Left colon (tissue), 2 donors: ENCODE measurements around the gene DDX47. TPM values are rescaled to one million over a fixed set of nuclear protein-coding genes. Genes with fewer than 3 reads are reported as not detected.
A peak's percentile ranks its signal among the peaks of the same experiment; 100 is the strongest.
"Not testable (repeated sequence)": the region's sequence is repeated elsewhere in the genome, so short reads cannot be mapped to it uniquely, and the experiment has no call there.

Experiments used
- ATAC-seq: fragments of 200-7000 bp; cut with Tn5 transposase; one replicate; pipeline ENCODE4 v1.9.1; 2020; ENCODE audit warnings: mild to moderate bottlenecking, moderate library complexity
- DNase-seq, 2 donors: peaks; one replicate each; pipeline ENCODE4 v3.0.0-alpha.2; 2020
- intact Hi-C, 2 donors: fragments of 100-400 bp; cut with DNase I in 1 of 2; cut with micrococcal nuclease in 1 of 2; formaldehyde crosslinking; loops; one replicate each; pipeline versions ENCODE4 v1.11.2 to v1.14.0; 2022; cut with DNase I, micrococcal nuclease
- total RNA-seq, 2 donors: library from RNA; stranded (reverse); fragmentation: NEBNext Ultra II Directional; extraction: Animal tissue kit (Norgen Biotek cat#: 25700); gene quantifications; one replicate each; pipeline ENCODE4 v1.2.1, GENCODE V29; 2021
- donor health status: DM: no; HTN: no; CAD: no.
- donor health status: DM: yes; HTN: yes; CAD: no.

DDX47 gene
- total RNA-seq, 2 donors from 2014 or later: 30.5 to 31.0 TPM

DNA sequence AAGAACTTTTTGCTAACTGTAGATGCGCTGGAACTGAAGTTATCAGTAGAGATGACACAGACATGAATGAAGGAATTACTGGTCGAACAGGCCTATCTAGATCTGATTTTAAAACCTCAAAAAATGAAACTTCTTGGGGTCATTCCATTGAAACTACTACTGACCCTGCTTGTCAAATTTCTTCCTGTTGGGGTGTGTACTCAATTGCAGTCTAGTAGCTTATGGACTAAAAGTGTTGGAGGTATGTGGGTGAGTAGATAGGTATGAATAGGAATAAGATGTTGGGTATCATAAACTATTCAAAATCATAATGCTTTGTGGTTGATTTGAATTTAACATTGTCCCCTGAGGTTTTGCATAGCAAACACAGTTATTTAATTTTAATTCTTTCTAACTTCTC lies 18.5 kb upstream of the DDX47 start:
- intact Hi-C loops: no loop called here
- no peak for DNase-seq
- ATAC-seq: no peak

DNA sequence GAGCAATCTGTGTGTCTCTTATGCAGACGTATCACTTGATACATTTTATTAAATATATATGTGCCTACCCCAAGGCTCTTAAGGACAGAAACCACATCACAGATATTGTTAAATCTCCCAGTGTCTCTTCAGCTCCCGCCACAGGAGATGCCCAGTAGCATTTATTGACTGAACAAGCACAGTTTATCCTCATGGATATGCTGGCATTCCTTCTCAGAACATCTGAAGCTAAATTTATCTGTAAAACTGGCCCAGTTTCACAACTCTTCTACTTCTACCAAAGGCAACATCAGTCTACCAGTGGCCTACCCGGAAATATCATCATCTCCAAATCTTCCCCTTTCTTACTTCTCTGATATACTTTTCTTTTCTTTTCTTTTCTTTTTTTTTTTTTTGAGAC lies 17.0 kb upstream of the DDX47 start:
- ATAC-seq: no peak
- DNase-seq: no peak
- intact Hi-C loops: no loop called here

DNA sequence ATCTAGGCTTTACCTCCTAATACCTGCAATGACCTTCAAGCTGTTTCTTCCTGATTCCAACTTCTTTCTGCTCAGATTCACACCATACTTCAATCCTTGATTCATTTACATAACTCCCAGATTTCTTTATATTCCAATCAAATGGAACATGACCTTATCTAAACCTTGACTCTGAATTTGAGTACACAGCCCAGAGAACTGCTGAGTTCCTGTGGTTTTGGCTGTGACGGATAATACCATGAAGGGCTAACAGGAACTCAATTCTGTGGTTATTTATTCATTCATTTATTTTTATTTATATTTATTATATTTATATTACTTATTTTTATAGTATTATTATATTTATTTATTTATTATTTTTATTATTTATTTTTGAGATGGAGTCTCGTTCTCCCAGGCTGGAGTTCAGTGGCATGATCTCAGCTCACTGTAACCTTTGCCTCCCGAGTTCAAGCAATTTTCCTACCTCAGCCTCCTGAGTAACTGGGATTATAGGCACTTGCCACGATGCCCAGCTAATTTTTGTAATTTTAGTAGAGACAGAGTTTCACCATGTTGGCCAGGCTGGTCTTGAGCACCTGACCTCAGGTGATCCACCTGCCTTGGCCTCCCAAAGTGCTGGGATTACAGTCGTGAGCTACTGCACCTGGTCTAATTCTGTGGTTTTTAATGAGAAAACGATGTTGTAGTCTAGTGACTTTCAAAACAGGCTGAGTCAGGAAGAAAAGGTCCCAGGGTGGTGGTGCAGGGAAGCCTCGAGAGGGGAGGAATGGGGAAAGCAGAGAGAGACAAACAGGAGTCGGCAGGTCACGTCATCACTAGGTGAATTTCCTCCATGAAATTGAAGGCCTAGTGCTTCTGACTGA lies 16.0 kb upstream of the DDX47 start:
- ATAC-seq: no peak
- intact Hi-C loops: no loop called here
- DNase-seq: no peak

DNA sequence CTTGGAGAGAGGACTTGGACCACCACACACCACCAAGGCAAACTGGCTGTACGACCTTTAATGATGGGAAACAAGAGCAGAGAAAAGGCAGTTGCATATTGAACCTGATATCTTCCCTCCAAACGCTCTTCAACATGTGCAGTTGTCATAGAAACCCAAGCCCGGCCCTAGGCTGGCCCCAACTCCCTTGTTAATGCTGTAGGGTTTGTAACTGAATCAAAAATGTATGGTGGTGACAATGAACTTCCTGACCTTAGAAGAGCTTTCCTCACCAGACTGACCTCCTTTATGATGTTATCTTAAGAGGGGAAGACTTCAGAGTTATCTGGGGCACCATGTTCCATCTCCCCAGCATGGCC lies 15.4 kb upstream of the DDX47 start:
- ATAC-seq: no peak
- intact Hi-C loops: no loop called here
- DNase-seq: no peak

DNA sequence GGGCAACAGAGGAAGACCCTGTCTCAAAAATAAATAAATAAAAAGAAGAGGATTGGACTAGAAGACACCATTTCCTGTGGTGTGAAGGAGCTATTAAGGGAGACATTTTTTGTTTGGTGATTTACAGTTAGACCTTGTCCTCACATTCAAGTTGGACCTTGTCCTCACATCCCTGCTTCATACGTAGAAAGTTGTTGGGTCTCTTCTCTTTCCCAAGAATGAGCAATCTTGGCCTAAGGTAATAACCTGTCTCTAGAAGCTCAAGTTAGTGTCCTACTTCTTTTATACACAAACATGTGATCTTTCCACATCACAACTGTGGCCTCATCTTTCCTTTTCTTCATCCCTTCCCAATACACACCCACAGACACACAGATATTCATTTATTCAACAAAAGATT lies 14.7 kb upstream of the DDX47 start:
- intact Hi-C loops: no loop called here
- no peak for DNase-seq

DNA sequence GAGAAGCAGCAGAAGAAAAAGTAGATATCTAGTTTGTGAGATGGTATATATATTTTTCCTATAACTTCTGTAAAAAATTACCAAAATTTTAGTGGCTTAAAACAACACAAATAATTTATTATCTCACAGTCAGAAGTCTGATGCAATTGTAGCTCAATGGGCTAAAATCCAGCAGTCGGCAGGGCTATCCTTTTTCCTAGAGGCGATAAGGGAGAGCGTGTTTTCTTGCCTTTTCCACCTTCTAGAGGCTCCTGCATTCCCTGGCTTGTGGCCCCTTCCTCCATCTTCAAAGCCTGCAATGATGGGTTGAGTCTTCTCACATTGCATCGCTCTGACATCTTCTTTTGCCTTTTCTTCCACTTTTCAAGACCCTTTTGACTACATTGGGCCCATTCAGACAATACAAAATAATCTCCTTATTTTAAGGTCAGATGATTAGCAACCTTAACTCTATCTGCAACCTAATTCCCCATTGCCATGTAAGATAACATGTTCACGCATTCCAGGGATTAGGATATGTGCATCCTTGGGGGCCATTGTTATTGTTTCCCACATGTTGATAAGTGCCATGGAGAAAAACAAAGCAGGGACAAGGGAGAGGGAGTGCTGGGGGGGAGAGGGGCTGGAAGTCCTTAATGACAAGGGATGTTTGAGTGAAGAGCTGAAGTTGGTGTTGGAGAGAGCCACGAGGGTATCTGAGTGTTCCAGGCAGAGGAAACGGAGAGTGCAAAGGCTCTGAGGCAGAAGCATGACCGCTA lies 13.8 kb upstream of the DDX47 start:
- ATAC-seq (no peak), DNase-seq (no peak)
- intact Hi-C loops: no loop called here

More for the DNA sequence above, 14.7 kb upstream of the DDX47 start:
- ATAC-seq: peak; percentile 27

DNA sequence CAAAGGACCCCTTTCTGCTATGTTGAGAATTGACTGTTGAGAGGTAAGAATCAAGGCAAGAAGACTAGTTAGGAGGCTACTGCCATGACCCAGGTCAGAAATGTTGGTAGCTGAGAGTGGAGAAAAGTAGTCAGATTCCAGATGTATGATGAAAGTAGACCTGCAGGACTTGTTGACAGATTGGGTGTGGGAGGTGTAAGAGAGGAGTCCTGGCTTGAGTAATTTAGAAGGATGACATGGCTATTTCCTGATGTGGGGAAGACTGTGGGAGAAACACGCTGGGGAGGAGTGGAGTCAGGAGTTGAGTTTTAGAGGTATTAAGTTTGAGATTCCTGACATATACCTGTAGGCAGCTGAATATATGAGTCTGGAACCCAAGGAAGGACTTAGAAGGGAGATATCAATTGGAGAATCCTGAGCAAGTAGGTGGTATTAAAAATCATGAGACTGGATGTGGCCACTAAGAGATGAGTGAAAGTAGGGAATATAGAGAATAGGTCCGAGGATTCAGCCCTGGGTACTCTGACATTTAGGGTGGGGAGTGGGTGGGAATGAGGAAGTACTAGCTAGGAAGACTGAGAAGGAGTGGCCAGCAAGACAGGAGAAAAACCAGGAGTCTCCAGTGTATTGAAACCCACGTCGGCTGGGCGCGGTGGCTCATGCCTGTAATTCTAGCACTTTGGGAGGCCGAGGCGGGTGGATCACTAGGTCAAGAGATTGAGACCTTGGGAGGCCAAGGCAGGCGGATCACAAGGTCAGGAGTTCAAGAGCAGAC lies 12.6 kb upstream of the DDX47 start:
- ATAC-seq (no peak), DNase-seq (no peak)
- intact Hi-C loops: no loop called here

DNA sequence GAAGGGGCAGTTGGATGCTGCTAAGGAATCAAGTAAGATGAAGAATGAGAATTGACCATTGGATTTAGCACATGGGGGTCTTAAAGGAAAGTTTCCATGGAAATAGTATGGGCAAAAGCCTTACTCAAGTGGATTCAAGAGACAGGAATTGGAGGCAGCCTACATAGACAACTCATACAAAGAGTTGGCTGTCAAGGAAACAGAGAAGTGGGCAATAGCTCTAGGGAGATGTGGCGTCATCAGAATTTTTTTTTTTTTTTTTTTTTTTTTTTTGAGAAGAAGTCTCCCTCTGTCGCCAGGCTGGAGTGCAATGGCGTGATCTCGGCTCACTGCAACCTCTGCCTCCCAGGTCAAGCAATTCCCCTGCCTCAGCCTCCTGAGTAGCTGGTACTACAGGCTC lies 11.5 kb upstream of the DDX47 start:
- DNase-seq, ATAC-seq, intact Hi-C loops: not testable (repeated sequence)

DNA sequence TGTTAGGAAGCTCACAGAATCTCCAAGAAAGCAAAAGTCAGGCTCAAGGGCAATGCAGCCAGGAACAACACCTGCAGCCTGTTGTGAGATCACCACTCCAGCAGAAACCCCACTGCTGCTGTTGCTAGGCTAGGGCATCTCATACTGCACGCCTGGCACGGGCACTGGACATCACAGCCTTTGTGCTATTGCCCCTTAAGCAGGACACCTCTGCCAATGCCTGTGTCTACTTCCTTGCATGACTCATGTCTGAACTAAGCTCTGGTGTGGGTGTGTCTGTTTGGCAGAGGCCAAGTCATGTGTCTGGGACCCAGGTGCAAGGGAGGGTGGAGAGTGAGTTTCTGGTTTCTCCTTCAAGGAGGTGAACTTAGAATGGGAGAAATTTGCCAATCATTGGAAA lies 10.0 kb upstream of the DDX47 start:
- ATAC-seq: peak; percentile 92
- DNase-seq: peak; percentile 79 to 94
- intact Hi-C loops: no loop called here

DNA sequence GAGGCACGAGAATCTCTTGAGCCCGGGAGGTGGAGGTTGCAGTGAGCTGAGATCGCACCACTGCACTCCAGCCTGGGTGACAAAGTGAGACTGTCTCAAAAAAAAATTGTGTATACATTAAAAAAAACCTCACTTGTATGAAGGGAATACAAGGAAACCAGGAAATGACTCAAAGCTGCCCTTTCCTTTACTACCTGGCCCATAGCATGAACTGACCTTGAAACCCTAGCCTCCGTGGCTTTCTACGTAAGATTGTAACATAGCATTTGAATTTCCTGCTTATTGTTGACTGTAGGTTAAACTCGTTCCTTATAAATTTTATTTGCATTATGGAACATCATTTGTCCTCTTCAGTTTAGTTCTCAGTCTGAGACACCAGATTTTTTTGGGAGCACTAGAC lies 9.1 kb upstream of the DDX47 start:
- intact Hi-C loops: no loop called here
- ATAC-seq (peak; percentile 78), DNase-seq (peak in 1 of 2 donors; percentile 56)

DNA sequence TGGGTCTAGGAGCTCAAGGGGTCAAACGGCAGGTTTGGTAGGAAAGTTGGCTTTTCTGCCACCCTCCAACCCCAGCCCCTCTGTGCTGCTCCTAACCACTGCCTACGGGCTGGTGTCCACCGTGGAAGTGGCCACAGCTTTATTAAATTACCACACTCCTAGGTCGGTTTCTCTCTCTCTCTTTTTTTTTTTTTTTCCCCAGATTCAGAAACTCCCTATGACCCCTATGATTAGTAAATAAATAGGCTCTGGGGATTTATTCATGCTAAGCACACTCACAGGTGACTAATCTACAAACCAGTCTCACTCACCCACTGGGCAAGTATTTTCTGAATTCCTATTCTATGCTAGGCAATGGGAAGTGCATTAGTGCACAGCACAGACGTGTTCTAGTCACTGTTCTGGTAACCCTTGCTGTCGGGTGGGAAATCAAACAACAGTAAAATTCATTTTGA lies 8.7 kb upstream of the DDX47 start:
- no peak for ATAC-seq
- no peak for DNase-seq
- intact Hi-C loops: no loop called here

DNA sequence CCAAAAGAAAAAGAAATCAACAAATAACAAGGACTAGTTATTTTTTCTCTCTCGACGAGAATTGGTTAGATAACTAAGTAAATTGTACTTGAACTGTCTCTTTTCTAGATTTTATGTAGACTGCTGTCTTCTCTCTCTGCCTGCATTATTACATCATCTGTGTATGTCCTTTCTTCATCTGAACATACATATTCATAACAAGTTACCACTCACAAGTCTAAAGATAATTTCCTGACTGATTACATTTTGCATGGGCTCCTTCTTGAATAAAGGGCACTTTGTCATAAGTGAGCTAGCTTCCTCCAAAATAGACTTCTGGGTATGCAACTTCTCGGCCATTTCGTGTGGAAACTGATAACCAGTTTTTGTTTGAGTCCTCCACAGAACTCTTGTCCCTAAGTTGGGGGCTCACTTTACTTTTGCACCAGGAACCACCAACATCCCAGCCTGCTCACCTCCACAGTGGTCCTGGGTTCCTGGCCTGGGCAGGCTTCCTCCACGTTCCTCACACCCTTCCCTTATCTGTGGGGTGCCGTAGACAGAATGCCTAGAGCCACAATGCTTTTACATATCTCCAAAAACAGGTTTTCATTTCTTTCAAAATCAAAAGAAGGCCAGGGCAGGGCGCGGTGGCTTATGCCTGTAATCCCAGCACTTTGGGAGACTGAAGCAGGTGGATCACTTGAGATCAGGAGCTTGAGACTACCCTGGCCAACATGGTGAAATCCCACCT lies 6.2 kb upstream of the DDX47 start:
- ATAC-seq (no peak), DNase-seq (no peak)
- intact Hi-C loops: no loop called here

DNA sequence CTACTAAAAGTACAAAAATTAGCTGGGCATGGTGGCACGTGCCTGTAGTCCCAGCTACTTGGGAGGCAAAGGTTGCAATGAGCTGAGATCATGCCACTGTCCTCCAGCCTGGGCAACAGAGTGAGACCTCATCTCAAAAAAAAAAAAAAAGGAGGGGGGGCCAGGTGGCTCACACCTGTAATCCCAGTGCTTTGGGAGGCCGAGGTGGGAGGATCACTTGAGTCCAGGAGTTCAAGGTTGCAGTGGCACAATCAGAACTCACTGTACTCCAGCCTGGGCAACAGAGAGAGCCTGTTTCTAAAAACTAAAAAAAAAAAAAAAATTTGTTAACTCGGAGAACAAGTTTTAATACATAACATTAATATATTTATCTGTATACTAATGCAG lies 5.6 kb upstream of the DDX47 start:
- ATAC-seq, intact Hi-C loops, DNase-seq: not testable (repeated sequence)

DNA sequence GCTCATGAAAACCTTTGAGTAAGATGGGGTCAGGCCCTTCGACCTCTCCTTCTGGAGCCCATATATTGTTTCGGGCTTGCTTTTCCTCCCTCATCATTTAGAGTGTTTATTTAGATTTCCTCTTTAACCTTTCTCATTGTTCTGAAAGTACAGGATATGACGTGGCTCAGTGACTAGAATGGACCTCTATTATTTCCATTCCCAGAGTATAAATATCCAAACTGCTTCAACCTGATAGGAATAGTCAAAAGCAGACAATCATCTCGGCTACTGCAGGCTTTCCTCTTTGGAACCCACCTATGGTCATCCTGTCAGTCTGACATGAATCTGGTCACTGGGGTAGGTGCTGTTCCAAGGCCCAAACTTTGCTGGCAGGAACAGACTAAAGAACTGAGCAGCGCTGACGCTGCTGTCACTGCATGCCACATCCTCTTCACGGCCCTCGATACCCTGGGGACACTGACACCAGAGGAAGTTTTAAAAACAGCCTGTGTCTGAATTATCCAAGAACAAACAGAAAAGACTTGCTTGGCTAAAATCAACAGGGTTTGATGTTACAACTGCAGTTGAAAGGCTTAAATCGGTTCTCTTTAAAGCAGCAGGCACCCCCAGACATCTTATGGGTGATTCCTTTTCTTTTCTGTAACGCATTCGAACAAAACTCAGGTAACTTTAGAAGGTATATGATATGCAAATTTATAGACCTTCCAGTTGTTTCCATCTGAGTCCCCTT lies 5.0 kb upstream of the DDX47 start:
- intact Hi-C loops: no loop called here
- peak; percentile 43 to 49 for DNase-seq
- no peak for ATAC-seq

DNA sequence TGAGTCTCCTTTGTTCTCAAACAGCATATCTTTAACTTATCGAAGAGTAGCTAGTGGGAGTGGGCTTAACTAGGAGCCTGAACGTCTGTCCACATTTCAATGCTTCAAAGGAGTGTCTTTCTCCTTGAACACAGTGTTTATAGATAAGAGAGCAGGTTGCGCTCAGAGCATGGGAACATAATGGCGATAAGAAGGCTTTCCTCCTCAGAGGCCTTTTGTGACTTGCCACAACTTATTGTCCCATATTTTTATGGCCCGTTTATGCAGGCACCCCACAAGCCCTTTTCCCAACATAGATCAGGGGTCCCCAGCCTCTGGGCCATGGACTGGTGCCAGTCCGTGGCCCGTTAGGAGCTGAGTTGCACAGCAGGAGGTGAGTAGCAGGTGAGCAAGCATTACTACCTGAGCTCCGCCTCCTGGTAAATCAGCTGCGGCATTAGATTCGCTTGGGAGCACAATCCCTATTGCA lies 2.6 kb upstream of the DDX47 start:
- intact Hi-C loops: no loop called here
- DNase-seq (no peak), ATAC-seq (no peak)

DNA sequence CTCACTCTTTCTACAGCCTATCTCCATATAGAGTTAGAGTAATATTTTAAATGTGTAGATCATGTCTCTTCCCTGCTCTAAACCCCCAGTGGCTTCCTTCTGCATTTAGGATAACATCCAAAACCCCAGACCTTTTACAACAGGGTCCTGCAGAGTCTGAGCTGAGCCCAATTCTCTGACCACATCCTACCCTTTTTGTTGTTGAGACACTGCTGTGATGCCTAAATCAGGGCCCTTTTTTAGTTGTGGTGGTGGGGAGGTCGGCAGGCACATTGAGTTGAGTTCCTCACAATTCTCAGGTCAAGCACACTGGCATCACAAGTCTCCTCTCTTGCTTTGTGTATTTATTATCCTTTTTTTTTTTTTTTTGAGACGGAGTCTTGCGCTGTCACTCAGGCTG lies 1.8 kb upstream of the DDX47 start:
- intact Hi-C loops: no loop called here
- no peak for ATAC-seq
- no peak for DNase-seq

DNA sequence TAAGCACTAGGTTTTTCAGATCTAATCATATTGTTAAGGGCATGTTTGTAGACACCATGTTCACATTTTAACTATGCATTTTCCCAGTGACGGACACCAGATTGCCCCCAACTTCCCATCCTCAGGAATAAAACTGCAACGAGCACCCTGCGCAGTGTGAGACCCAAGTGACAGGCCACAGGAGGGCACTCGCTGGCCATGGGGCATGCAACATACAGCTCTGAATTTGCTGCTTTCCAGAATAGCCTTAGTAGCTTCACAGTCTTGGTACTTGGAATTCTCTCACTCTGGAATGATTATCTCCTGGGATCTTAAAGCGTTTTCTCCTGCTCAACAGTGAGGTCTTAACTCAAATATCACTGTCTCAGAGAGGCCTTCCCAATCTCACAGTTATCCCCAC lies 972 bp upstream of the DDX47 start:
- intact Hi-C loops: no loop called here
- DNase-seq (no peak), ATAC-seq (peak; percentile 34)

DNA sequence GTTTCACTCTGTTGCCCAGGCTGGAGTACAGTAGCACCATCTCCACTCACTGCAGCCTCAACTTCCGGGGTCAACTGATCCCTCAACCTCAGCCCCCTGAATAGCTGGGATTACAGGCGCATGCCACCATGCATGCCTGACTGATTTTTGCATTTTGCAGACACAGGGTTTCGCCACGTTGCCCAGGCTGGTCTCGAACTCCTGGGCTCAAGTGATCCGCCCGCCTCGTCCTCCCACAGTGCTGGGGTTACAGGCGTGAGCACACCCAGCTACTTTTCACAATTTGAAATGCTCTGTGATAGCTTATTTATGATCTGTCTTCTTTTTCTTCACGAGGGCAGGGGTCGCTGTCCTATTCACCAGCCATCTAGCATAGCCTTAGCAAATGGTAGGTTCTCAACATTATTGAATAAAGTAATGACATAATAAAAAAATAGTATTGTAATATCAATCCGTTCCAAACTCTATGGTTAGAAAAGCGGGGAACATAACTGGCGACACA lies 477 bp upstream of the DDX47 start:
- ATAC-seq (no peak), DNase-seq (no peak)
- intact Hi-C loops: no loop called here
